Measurements from ENCODE around the gene FOXP1. TPM values are rescaled to one million over a fixed set of nuclear protein-coding genes. Genes with fewer than 3 reads are reported as not detected.

FOXP1 gene
- polyA plus RNA-seq, 1 donor from 2014 or later = 5.6 TPM

- Histone ChIP-seq H3F3A (ENCODE audit: insufficient read depth, low read length, poor library complexity, severe bottlenecking) (no peaks in the 10 kb centered on the region), H2AFZ (ENCODE audit: low read depth, low read length) (no peak overlapping the region), H3K79me2 (replicated peaks; ENCODE audit: insufficient read depth, low read length) (no peaks in the 10 kb centered on the region), H3K9ac (ENCODE audit: low read length) (no peak overlapping the region), H4K20me1 (ENCODE audit: insufficient read depth) (no peaks in the 10 kb centered on the region), H3K9me3 (ENCODE audit: low read length) (no peaks in the 10 kb centered on the region), H3K27ac (ENCODE audit: low read length) (no peak overlapping the region), H3K4me2 (ENCODE audit: low read length) (no peak overlapping the region), H3K27me3 (ENCODE audit: insufficient read depth, low read depth, low read length) (no peaks in the 10 kb centered on the region), H3K4me3 (ENCODE audit: low read length) (no peak overlapping the region), H3K9me2 (ENCODE audit: insufficient read depth, low read length) (no peaks in the 10 kb centered on the region), H3K36me3 (ENCODE audit: insufficient read depth, low read length) (no peaks in the 10 kb centered on the region)
- TF ChIP-seq EP300 (conservative IDR thresholded peaks at IDR 0.05; ENCODE audit: poor library complexity, severe bottlenecking) (no peak), SMC3 (conservative IDR thresholded peaks at IDR 0.05; ENCODE audit: poor library complexity) (no peak), EZH2 (IDR thresholded peaks at IDR 0.05; ENCODE audit: borderline replicate concordance, insufficient read depth, low read length, poor library complexity, severe bottlenecking) (no peak), POLR2AphosphoS5 (IDR thresholded peaks at IDR 0.05) (no peak), MXI1 (conservative IDR thresholded peaks at IDR 0.05; ENCODE audit: poor library complexity, severe bottlenecking) (no peak), RAD21 (conservative IDR thresholded peaks at IDR 0.05) (no peak), CTCF (IDR thresholded peaks at IDR 0.05; ENCODE audit: poor library complexity, severe bottlenecking) (no peak), TAF1 (IDR thresholded peaks at IDR 0.05; ENCODE audit: low read depth) (no peak)
- TF ChIP-seq, protein P1, sequence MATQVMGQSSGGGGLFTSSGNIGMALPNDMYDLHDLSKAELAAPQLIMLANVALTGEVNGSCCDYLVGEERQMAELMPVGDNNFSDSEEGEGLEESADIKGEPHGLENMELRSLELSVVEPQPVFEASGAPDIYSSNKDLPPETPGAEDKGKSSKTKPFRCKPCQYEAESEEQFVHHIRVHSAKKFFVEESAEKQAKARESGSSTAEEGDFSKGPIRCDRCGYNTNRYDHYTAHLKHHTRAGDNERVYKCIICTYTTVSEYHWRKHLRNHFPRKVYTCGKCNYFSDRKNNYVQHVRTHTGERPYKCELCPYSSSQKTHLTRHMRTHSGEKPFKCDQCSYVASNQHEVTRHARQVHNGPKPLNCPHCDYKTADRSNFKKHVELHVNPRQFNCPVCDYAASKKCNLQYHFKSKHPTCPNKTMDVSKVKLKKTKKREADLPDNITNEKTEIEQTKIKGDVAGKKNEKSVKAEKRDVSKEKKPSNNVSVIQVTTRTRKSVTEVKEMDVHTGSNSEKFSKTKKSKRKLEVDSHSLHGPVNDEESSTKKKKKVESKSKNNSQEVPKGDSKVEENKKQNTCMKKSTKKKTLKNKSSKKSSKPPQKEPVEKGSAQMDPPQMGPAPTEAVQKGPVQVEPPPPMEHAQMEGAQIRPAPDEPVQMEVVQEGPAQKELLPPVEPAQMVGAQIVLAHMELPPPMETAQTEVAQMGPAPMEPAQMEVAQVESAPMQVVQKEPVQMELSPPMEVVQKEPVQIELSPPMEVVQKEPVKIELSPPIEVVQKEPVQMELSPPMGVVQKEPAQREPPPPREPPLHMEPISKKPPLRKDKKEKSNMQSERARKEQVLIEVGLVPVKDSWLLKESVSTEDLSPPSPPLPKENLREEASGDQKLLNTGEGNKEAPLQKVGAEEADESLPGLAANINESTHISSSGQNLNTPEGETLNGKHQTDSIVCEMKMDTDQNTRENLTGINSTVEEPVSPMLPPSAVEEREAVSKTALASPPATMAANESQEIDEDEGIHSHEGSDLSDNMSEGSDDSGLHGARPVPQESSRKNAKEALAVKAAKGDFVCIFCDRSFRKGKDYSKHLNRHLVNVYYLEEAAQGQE (IDR thresholded peaks at IDR 0.05; ENCODE audit: borderline replicate concordance) = no peak
Observed at GRCh38 chr3:71172951-71173350, 410.6 kb downstream of the FOXP1 start.

- Histone ChIP-seq H3K4me3 (ENCODE audit: low read length) (no peak overlapping the region), H3K9ac (ENCODE audit: low read length) (no peak overlapping the region), H3K4me2 (ENCODE audit: low read length) (no peak overlapping the region), H2AFZ (ENCODE audit: low read depth, low read length) (no peak overlapping the region), H3F3A (ENCODE audit: insufficient read depth, low read length, poor library complexity, severe bottlenecking) (no peaks in the 10 kb centered on the region), H3K79me2 (replicated peaks; ENCODE audit: insufficient read depth, low read length) (no peaks in the 10 kb centered on the region), H3K9me2 (ENCODE audit: insufficient read depth, low read length) (no peaks in the 10 kb centered on the region), H3K27ac (ENCODE audit: low read length) (no peak overlapping the region), H3K36me3 (ENCODE audit: insufficient read depth, low read length) (no peaks in the 10 kb centered on the region), H3K27me3 (ENCODE audit: insufficient read depth, low read depth, low read length) (no peaks in the 10 kb centered on the region), H4K20me1 (ENCODE audit: insufficient read depth) (no peaks in the 10 kb centered on the region), H3K9me3 (ENCODE audit: low read length) (no peaks in the 10 kb centered on the region)
- TF ChIP-seq SMC3 (conservative IDR thresholded peaks at IDR 0.05; ENCODE audit: poor library complexity) = no peak
- no peak for TF ChIP-seq POLR2AphosphoS5 (IDR thresholded peaks at IDR 0.05)
- no peak for TF ChIP-seq TAF1 (IDR thresholded peaks at IDR 0.05; ENCODE audit: low read depth)
- TF ChIP-seq CTCF (IDR thresholded peaks at IDR 0.05; ENCODE audit: poor library complexity, severe bottlenecking) = no peak
- no peak for TF ChIP-seq EP300 (conservative IDR thresholded peaks at IDR 0.05; ENCODE audit: poor library complexity, severe bottlenecking)
- TF ChIP-seq EZH2 (IDR thresholded peaks at IDR 0.05; ENCODE audit: borderline replicate concordance, insufficient read depth, low read length, poor library complexity, severe bottlenecking) = no peak
- TF ChIP-seq, protein P1 (IDR thresholded peaks at IDR 0.05; ENCODE audit: borderline replicate concordance) = no peak
Observed at GRCh38 chr3:71172189-71172588, 411.3 kb downstream of the FOXP1 start.
